ENCODE results near the gene SCRN1.
"Not testable (repeated sequence)": the region's sequence is repeated elsewhere in the genome, so short reads cannot be mapped to it uniquely, and the experiment has no call there.

The SCRN1 gene

GRCh38 chr7:29890786-29891185 lies 98.8 kb downstream of the SCRN1 start:
- not testable (repeated sequence) for DNase-seq (ENCODE audit: low spot score)

- no peak for DNase-seq (ENCODE audit: low spot score)
These were observed 99.3 kb downstream of the SCRN1 start for GRCh38 chr7:29890251-29890650.

GRCh38 chr7:29889288-29889687 lies 100.3 kb downstream of the SCRN1 start:
- DNase-seq (ENCODE audit: low spot score), result no peak

DNA sequence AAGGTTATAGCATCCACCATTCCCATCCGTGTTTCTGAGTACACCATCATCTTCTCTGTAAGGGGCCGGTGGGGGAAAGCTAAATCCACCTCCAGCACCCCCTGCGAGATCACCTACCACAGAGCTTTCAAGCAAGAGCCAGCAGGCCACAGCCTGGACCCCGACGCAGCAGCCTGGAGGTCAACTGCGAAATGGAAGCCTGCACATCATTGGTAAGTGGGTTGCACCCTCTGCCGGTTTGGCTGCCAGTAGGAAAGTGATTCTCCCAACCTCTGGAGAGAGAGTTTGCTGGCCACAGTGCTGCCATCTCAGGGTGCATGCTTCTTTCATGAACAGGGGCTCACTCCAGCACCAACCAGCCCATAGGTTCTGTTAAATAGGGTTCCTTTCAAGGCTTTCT lies 101.6 kb downstream of the SCRN1 start:
- DNase-seq (ENCODE audit: low spot score), result no peak

DNA sequence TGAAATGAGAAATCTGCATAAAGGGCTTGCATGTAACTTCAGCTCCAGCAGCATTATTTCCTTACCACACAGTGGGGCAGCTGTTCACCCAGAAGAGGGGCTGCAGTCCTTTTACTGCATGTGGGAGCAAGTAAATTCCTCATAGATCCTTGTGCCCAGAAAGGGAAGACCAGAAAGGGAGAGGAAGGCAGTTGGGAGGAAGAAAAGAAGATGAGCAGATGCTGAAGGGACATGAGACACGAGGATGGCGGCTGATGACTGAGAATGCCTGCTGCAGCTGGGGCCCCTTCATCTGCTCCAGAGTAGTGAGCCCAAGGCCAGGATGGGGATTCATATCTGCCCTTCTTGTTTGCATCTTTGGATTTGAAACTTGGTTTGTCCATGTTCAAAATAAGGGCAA lies 102.8 kb downstream of the SCRN1 start:
- DNase-seq (ENCODE audit: low spot score), result no peak

DNA sequence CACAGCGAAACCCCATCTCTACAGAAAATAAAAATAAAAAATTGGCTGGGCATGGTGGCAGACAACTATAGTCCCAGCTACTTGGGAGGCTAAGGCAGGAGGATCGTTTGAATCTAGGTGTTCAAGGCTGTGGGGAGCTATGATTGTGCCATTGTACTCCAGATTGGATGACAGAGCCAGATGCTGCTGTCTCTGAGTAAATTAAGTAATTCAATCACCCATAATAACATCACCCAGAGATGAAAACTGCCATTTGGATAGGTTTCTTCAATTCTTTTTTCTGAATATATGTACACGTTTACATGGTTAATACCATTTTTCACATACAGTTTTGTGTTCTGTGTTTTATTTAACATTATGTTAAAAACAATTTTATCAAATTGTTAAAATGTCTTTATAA lies 104.0 kb downstream of the SCRN1 start:
- no peak for DNase-seq (ENCODE audit: low spot score)

DNA sequence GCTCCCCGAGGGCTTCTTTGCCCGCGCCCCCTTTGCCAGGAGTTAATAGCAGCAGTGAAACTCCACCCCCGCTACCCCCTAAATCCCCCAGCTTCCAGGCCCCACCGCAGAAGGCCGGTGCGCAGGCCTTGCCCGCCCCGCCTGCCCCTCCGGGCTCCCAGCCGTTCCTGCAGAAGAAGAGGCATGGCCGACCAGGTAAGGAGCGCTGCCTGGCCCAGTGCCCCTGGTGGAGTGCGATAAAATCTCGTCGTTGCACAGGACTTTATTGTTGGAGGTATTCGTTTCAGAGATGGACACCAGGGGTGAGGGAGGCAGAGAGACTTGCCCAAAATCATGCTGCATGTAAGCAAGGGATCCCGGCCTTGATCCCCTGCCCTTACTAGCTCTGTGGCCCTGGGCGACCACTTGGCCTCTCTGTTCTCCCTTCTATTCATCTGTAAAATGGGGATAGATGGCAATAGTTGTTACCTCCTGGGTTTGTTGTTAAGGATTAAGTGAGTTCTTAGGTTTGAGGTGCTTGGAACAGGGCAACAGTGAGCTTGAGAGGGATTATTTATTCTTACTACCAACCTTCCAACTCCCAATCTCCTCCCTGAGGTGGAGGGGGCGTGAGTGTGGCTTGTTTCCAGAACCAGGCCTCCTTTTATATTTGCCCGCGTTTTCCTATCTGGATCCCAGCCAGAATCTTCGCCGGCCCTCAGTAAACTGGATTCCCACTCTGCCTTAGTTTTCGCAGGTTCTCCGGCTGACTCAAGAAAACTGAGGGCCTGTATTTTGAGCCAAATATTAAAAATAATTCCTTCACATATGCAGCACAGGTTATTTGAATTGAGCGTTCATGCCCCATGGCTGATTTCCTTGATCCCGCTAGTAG lies 105.0 kb downstream of the SCRN1 start:
- no peak for DNase-seq (ENCODE audit: low spot score)

GRCh38 chr7:29883462-29884398 lies 105.9 kb downstream of the SCRN1 start:
- DNase-seq (ENCODE audit: low spot score), result no peak

- DNase-seq (ENCODE audit: low spot score), result no peak
These were observed 107.1 kb downstream of the SCRN1 start for GRCh38 chr7:29882481-29882880.

DNA sequence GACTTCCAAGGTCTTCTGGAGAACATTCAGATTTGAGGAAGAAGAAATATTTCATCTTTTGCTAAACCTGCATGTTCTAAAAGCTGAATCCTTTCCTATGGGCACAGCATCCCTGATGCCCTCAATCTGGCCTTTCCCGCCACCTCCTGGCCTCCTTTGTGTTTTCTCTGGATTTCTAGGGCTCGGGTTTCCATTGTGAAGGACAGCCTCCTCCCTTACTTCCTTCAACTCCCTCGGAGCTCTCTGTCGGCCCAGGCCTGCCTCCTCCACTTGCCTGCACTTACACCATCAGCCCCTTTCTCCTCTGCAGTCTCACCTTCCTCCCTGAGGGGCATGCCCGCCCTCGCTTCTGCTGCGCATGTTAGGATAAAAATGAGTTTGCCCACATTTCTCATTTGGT lies 107.9 kb downstream of the SCRN1 start:
- DNase-seq (ENCODE audit: low spot score), result no peak

GRCh38 chr7:29879609-29880008 lies 110.0 kb downstream of the SCRN1 start:
- DNase-seq (ENCODE audit: low spot score), result no peak

DNA sequence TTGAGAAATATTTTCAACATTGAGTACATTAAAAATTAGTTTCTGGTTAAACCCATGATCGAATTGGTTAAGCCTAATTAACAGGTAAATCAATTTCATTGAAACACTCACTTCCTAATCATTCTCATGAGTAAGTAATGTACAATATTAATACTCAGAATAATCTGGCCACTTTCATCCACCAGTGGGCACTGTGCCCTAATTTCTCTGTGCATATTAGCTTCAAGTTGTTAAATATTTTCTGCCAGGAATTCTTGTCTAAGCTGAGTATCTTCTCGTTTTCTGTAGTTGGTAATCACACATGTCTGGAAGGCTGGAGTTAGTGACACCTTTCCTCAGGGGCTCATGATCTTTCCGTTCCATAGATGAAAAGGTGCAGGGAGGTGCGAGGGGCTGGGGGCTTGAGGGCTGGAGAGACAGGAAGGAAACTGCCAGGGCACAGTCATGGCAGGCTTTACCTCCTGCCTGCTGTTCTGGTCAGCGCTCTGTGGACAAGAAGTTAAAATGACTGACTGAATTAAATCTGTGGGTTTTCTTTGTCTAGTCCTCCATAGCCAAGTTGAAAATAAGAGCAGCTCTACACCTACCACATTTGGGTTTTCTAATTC lies 111.4 kb downstream of the SCRN1 start:
- DNase-seq (ENCODE audit: low spot score), result peak; percentile 46

DNA sequence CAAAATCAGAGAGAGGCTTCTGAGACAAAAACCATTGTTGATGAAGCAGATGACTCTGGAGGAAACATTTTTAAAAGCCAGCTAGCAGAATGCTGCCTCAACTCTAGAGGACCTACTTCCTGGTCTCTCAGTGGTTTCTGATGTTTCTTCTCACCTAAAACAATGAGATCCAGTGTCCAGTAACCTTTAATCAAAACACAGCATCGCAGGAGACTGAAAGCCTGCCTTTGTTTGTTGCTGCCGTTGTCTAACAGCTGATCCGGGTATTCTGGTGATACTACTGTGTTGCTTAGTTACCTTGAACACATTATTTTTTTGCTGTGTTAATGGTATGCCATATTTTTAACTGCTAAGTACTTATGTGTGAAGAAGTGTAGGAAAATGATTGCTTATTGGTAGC lies 112.4 kb downstream of the SCRN1 start:
- DNase-seq (ENCODE audit: low spot score), result no peak

GRCh38 chr7:29875741-29876140 lies 113.9 kb downstream of the SCRN1 start:
- no peak for DNase-seq (ENCODE audit: low spot score)

GRCh38 chr7:29873644-29874294 lies 115.8 kb downstream of the SCRN1 start:
- DNase-seq (ENCODE audit: low spot score), result no peak

DNA sequence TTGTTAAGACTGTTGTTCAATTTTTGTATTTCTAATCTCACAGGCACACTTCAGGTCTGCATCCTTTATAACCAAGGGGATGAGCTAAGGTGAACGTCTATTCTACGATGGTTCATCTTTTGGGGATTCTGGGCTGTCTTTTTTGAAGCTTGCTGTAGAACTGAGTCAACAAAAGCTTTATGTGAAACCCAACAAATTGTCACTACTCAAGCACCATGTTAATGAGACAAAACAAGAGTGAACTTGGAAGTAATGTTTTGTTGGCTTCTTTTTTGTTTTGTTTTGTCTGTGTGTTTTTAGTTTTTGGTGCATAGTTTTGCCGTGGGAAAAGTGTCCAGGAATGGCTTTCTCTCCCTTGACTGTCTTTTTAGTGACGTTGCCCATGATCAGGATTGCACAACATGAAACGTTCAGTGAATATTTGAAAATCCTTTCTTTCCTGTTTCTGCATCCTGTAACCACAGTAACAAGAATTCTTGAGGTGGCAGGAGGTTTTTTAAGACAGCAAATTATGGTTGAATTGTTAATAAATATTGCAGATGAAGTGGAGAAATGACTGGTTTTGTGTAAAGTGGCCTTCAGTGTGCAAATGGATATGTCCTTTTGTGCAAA lies 117.7 kb downstream of the SCRN1 start:
- no peak for DNase-seq (ENCODE audit: low spot score)
